Measurements from ENCODE around the gene ACSM3.

- TF ChIP-seq, protein P1, sequence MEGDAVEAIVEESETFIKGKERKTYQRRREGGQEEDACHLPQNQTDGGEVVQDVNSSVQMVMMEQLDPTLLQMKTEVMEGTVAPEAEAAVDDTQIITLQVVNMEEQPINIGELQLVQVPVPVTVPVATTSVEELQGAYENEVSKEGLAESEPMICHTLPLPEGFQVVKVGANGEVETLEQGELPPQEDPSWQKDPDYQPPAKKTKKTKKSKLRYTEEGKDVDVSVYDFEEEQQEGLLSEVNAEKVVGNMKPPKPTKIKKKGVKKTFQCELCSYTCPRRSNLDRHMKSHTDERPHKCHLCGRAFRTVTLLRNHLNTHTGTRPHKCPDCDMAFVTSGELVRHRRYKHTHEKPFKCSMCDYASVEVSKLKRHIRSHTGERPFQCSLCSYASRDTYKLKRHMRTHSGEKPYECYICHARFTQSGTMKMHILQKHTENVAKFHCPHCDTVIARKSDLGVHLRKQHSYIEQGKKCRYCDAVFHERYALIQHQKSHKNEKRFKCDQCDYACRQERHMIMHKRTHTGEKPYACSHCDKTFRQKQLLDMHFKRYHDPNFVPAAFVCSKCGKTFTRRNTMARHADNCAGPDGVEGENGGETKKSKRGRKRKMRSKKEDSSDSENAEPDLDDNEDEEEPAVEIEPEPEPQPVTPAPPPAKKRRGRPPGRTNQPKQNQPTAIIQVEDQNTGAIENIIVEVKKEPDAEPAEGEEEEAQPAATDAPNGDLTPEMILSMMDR (IDR thresholded peaks at IDR 0.05; ENCODE audit: low read length): no peak
- TF ChIP-seq EZH2 (optimal IDR thresholded peaks at IDR 0.05; ENCODE audit: low read depth, low read length): no peak
- TF ChIP-seq EZH2phosphoT487 (IDR thresholded peaks at IDR 0.05; ENCODE audit: low read length): no peak
Measured at GRCh38 chr16:20727181-20727580, 36.6 kb upstream of the ACSM3 start.
